IMR-90 (cell line): ENCODE results near the gene PCK2.

ENCODE experiments used
- BHLHE40 ChIP-seq: fragments of 150-350 bp; IDR thresholded peaks from 2 replicates; pipeline ENCODE4 v1.6.1; 2016; ENCODE audit warnings: mild to moderate bottlenecking, low read depth, low read length
- CEBPB ChIP-seq: IDR thresholded peaks from 2 replicates; pipeline ENCODE4 v1.6.1; 2012; ENCODE audit warnings: low read depth, low read length, improper control_type of control experiment
- FOS ChIP-seq: fragments of 150-350 bp; IDR thresholded peaks from 2 replicates; pipeline ENCODE4 v1.6.1; 2016; ENCODE audit warnings: low read depth, low read length
- MAFK ChIP-seq: IDR thresholded peaks from 2 replicates; pipeline ENCODE4 v1.6.1; 2012; ENCODE audit warnings: low read depth, low read length, improper control_type of control experiment
- MXI1 ChIP-seq: IDR thresholded peaks from 2 replicates; pipeline ENCODE4 v1.6.1; 2012; ENCODE audit warnings: low read depth, mild to moderate bottlenecking, low read length, moderate library complexity, borderline replicate concordance
- POLR2A ChIP-seq: IDR thresholded peaks from 2 replicates; pipeline ENCODE4 v1.6.1; 2012; ENCODE audit warnings: mild to moderate bottlenecking, low read depth, low read length
- RAD21 ChIP-seq: IDR thresholded peaks from 2 replicates; pipeline ENCODE4 v1.6.1; 2012; ENCODE audit warnings: low read length, improper control_type of control experiment
- RCOR1 ChIP-seq: IDR thresholded peaks from 2 replicates; pipeline ENCODE4 v1.6.1; 2012; ENCODE audit warnings: mild to moderate bottlenecking, low read length, improper control_type of control experiment; ENCODE audit not compliant: insufficient replicate concordance
- RFX5 ChIP-seq: IDR thresholded peaks from 2 replicates; pipeline ENCODE4 v1.8.0; 2012; ENCODE audit warnings: low read depth, mild to moderate bottlenecking, low read length, moderate library complexity
- SMC3 ChIP-seq: fragments of 150-350 bp; IDR thresholded peaks from 2 replicates; pipeline ENCODE4 v1.6.1; 2016; ENCODE audit warnings: low read depth, mild to moderate bottlenecking, antibody characterized with exemption, low read length, moderate library complexity
- TF ChIP-seq, protein P1 (sequence below): conservative IDR thresholded peaks from 2 replicates; pipeline ENCODE4 v1.5.1; 2012; ENCODE audit warnings: mild to moderate bottlenecking, low read depth, low read length, improper control_type of control experiment
- TF ChIP-seq, protein P2 (sequence below): fragments of 150-350 bp; IDR thresholded peaks from 2 replicates; pipeline ENCODE4 v1.6.1; 2017; ENCODE audit warnings: mild to moderate bottlenecking, antibody characterized with exemption, low read length, low read depth
- TF ChIP-seq, protein P3 (sequence below): fragments of 150-350 bp; IDR thresholded peaks from 2 replicates; pipeline ENCODE4 v1.6.1; 2016; ENCODE audit warnings: low read depth, mild to moderate bottlenecking, low read length, moderate library complexity, borderline replicate concordance

DNA sequence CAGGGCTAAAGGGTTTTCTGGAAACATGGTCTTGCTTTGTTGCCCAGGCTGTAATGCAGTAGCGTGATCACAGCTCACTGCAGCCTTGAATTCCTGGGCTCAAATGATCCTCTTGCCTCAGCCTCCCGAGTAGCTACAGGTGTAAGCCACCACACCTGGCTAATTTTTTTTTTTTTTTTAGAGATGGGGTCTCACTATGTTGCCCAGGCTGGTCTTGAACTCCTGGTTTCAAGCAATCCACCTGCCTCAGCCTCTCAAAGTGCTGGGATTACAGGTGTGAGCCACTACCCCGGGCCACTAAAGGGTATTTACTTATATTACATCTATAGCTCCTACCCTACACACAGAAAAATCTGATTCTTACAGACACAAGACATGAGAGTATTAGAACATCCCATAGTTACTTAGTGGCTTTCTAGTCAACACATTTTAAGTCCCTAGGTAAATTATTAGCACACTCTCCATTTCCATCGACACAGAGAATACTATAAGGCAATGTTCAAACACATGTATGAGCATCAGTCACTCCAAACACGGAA is 14.3 kb downstream of the PCK2 start:
- TF ChIP-seq, protein P1, sequence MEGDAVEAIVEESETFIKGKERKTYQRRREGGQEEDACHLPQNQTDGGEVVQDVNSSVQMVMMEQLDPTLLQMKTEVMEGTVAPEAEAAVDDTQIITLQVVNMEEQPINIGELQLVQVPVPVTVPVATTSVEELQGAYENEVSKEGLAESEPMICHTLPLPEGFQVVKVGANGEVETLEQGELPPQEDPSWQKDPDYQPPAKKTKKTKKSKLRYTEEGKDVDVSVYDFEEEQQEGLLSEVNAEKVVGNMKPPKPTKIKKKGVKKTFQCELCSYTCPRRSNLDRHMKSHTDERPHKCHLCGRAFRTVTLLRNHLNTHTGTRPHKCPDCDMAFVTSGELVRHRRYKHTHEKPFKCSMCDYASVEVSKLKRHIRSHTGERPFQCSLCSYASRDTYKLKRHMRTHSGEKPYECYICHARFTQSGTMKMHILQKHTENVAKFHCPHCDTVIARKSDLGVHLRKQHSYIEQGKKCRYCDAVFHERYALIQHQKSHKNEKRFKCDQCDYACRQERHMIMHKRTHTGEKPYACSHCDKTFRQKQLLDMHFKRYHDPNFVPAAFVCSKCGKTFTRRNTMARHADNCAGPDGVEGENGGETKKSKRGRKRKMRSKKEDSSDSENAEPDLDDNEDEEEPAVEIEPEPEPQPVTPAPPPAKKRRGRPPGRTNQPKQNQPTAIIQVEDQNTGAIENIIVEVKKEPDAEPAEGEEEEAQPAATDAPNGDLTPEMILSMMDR, result no peak
- no peak for TF ChIP-seq POLR2A
- no peak for TF ChIP-seq FOS
- TF ChIP-seq RFX5, result no peak
- TF ChIP-seq, protein P2, sequence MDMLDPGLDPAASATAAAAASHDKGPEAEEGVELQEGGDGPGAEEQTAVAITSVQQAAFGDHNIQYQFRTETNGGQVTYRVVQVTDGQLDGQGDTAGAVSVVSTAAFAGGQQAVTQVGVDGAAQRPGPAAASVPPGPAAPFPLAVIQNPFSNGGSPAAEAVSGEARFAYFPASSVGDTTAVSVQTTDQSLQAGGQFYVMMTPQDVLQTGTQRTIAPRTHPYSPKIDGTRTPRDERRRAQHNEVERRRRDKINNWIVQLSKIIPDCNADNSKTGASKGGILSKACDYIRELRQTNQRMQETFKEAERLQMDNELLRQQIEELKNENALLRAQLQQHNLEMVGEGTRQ, result no peak
- no peak for TF ChIP-seq BHLHE40
- no peak for TF ChIP-seq MXI1
- TF ChIP-seq RCOR1, result no peak
- TF ChIP-seq, protein P3, sequence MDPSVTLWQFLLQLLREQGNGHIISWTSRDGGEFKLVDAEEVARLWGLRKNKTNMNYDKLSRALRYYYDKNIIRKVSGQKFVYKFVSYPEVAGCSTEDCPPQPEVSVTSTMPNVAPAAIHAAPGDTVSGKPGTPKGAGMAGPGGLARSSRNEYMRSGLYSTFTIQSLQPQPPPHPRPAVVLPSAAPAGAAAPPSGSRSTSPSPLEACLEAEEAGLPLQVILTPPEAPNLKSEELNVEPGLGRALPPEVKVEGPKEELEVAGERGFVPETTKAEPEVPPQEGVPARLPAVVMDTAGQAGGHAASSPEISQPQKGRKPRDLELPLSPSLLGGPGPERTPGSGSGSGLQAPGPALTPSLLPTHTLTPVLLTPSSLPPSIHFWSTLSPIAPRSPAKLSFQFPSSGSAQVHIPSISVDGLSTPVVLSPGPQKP, result no peak
- TF ChIP-seq MAFK, result no peak
- no peak for TF ChIP-seq RAD21
- TF ChIP-seq CEBPB, result no peak
- no peak for TF ChIP-seq SMC3
